GM12878 (cell line): ENCODE data around the gene CCNY.

Experiments used
- EP300 ChIP-seq, 2 experiments: fragments of 150-350 bp in 1 of 2; IDR thresholded peaks; 2 replicates each; pipeline ENCODE4 v1.6.1; 2011 to 2012; ENCODE audit warnings: low read depth in 2 of 2, low read length in 2 of 2, borderline replicate concordance in 1 of 2, improper control_type of control experiment in 1 of 2, inconsistent platforms in 1 of 2; ENCODE audit not compliant: control insufficient read depth in 1 of 2
- KLF5 ChIP-seq: fragments of 450-650 bp; IDR thresholded peaks from 2 replicates; pipeline ENCODE4 v1.6.1; 2014; ENCODE audit warnings: mild to moderate bottlenecking; ENCODE audit not compliant: partially characterized antibody
- POLR2A ChIP-seq: IDR thresholded peaks from 2 replicates; pipeline ENCODE4 v1.6.1; 2011; ENCODE audit warnings: low read depth, mild to moderate bottlenecking, low read length
- POLR2AphosphoS5 ChIP-seq: IDR thresholded peaks from 2 replicates; pipeline ENCODE4 v1.6.1; 2011; ENCODE audit warnings: mild to moderate bottlenecking, low read length, inconsistent platforms
- SP1 ChIP-seq: IDR thresholded peaks from one replicate; pipeline ENCODE4 v1.6.1; 2011; ENCODE audit warnings: low read depth, low read length
- SRF ChIP-seq, 2 experiments: IDR thresholded peaks; 2 replicates each; pipeline ENCODE4 v1.6.1; 2011; ENCODE audit warnings: low read depth in 2 of 2, low read length in 2 of 2, mild to moderate bottlenecking in 1 of 2, moderate library complexity in 1 of 2
- SUZ12 ChIP-seq: fragments of 200-600 bp; sonication (generic); IDR thresholded peaks from one replicate; pipeline ENCODE4 v1.6.1; 2018; ENCODE audit warnings: antibody characterized with exemption, mild to moderate bottlenecking; ENCODE audit not compliant: unreplicated experiment
- TF ChIP-seq, protein P1 (sequence below): IDR thresholded peaks from 2 replicates; pipeline ENCODE4 v1.6.1; 2012; ENCODE audit warnings: low read depth, low read length, improper control_type of control experiment
- TF ChIP-seq, protein P2 (sequence below), 3 experiments: IDR thresholded peaks in 2 of 3; conservative IDR thresholded peaks in 1 of 3; 2 replicates each; pipeline ENCODE4 v1.5.1; 2011; ENCODE audit warnings: low read depth in 3 of 3, low read length in 3 of 3, mild to moderate bottlenecking in 3 of 3, control low read depth in 2 of 3, moderate library complexity in 2 of 3, inconsistent platforms in 1 of 3, mixed read lengths in 1 of 3; ENCODE audit not compliant: control insufficient read depth in 2 of 3, insufficient read depth in 1 of 3; ENCODE audit errors: extremely low read depth in 1 of 3
- TF ChIP-seq, protein P3 (sequence below): IDR thresholded peaks from 2 replicates; pipeline ENCODE4 v1.6.1; 2012; ENCODE audit warnings: low read length, inconsistent platforms

DNA sequence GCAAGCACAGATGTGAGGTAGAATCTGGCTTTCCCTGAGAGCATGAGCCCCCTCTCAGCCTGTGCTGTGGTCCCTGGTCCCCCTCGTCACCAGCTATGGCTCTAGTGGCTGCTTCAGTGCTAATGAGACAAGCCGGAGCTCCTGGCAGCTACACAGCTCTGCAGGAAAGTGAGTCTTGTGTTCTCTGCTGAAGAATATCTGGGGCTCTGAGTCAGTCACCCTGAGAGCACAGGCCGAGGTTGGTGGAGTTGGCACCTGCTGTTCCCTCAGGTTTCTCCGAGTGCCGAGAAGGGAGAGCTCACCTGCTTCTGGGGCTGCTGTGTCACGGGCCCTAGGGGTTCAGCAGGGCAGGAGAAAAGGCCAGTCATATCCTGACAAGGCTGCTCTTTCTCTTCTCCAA lies 231.6 kb downstream of the CCNY start:
- TF ChIP-seq, protein P1, sequence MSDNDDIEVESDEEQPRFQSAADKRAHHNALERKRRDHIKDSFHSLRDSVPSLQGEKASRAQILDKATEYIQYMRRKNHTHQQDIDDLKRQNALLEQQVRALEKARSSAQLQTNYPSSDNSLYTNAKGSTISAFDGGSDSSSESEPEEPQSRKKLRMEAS = no peak
- TF ChIP-seq POLR2AphosphoS5 (no peak), POLR2A (no peak), SP1 (no peak), EP300 (IDR thresholded peaks at IDR 0.05; ENCODE audit: borderline replicate concordance in 1 of 2, control insufficient read depth in 1 of 2, low read depth in 2 of 2, low read length in 2 of 2) (no peak), KLF5 (no peak), SRF (IDR thresholded peaks at IDR 0.05; ENCODE audit: low read depth in 2 of 2, low read length in 2 of 2) (no peak), SUZ12 (no peak)
- TF ChIP-seq, protein P2, sequence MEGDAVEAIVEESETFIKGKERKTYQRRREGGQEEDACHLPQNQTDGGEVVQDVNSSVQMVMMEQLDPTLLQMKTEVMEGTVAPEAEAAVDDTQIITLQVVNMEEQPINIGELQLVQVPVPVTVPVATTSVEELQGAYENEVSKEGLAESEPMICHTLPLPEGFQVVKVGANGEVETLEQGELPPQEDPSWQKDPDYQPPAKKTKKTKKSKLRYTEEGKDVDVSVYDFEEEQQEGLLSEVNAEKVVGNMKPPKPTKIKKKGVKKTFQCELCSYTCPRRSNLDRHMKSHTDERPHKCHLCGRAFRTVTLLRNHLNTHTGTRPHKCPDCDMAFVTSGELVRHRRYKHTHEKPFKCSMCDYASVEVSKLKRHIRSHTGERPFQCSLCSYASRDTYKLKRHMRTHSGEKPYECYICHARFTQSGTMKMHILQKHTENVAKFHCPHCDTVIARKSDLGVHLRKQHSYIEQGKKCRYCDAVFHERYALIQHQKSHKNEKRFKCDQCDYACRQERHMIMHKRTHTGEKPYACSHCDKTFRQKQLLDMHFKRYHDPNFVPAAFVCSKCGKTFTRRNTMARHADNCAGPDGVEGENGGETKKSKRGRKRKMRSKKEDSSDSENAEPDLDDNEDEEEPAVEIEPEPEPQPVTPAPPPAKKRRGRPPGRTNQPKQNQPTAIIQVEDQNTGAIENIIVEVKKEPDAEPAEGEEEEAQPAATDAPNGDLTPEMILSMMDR (IDR thresholded peaks at IDR 0.05 in 2 of 3, conservative IDR thresholded peaks at IDR 0.05 in 1 of 3; ENCODE audit: control insufficient read depth in 2 of 3, extremely low read depth in 1 of 3, insufficient read depth in 1 of 3, low read depth in 3 of 3, low read length in 3 of 3) = no peak
- TF ChIP-seq, protein P3, sequence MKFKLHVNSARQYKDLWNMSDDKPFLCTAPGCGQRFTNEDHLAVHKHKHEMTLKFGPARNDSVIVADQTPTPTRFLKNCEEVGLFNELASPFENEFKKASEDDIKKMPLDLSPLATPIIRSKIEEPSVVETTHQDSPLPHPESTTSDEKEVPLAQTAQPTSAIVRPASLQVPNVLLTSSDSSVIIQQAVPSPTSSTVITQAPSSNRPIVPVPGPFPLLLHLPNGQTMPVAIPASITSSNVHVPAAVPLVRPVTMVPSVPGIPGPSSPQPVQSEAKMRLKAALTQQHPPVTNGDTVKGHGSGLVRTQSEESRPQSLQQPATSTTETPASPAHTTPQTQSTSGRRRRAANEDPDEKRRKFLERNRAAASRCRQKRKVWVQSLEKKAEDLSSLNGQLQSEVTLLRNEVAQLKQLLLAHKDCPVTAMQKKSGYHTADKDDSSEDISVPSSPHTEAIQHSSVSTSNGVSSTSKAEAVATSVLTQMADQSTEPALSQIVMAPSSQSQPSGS = no peak
